ENCODE results near the gene DENND2D.
"Not testable (repeated sequence)": the region's sequence is repeated elsewhere in the genome, so short reads cannot be mapped to it uniquely, and the experiment has no call there.

The DENND2D gene

DNA sequence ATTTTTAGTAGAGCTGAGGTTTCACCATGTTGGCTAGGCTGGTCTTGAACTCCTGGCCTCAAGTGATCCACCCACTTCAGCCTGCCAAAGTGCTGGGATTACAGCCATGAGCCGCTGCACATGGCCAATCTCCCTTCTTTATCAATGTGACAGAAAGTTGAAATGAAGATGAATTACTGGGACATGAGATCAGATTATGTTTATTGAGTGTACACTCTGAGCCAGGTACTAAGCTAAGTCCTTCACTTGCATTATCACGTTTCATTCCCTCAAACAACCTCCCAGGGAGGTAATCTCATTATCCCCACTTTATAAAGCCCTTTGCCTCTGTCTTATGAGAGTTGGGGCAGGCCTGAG is 20.8 kb upstream of the DENND2D start:
- no peak for DNase-seq

GRCh38 chr1:111220302-111220890 is 19.9 kb upstream of the DENND2D start:
- no peak for DNase-seq

- DNase-seq = no peak
Measured at GRCh38 chr1:111219557-111220286, 19.3 kb upstream of the DENND2D start.

GRCh38 chr1:111218701-111219556 is 18.5 kb upstream of the DENND2D start:
- DNase-seq = no peak

- DNase-seq = no peak
Measured at GRCh38 chr1:111217183-111217910, 16.9 kb upstream of the DENND2D start.

DNA sequence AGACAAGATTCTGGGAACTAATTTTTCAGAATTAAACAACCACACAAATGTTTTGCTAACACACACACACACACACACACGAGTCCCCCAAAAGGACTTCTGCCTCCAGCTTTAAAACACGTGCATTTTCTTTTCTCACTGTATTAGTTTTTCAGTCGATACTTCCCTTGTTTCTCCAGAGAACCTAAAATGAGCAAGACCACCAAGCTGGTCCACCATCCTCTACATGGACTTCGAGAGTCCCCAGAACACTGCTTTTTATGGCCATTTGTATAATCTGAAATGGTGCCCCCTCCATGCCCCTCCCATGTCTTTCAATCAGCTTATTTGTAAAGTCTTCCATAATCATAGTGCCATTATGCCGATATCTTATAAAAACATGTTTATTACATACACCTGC is 16.3 kb upstream of the DENND2D start:
- no peak for DNase-seq

- not testable (repeated sequence) for DNase-seq
Measured at GRCh38 chr1:111215285-111215684, 14.8 kb upstream of the DENND2D start.

DNA sequence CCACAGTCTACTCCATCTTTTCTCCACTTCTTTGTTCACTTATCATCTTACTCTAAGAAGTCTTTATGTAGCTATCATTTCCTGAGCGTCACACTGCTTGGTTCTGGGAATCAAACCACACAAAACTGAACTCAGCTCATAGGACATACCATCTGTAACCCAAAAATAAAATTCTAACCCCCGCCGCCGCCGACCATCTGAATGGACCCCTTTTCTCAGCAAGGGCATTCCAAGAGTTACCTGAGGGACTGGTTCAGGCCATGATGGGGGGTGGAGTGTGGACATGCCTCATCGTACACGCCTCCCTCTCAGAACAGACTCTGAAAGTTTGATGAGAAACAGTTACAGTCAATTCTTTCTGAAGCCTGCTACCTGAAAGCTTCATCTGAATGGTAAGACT is 14.4 kb upstream of the DENND2D start:
- DNase-seq = no peak

- DNase-seq = no peak
Measured at GRCh38 chr1:111214074-111214801, 13.8 kb upstream of the DENND2D start.

DNA sequence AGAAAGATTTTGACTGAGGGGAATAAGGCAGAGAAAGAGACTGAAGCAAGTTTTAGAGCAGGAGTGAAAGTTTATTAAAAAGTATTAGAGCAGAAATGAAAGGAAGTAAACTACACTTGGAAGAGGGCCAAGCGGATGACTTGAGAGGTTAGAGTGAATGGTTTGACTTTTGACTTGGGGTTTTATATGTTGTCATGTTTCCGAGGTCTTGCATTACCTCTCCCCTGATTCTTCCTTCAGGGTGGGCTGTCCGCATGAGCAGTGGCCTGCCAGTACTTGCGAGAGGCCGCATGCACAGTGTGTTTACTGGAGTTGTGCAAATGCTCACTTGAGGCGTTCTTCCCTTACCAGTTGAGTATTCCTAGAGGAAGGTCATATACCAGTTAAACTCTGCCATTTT is 13.0 kb upstream of the DENND2D start:
- DNase-seq = no peak

DNA sequence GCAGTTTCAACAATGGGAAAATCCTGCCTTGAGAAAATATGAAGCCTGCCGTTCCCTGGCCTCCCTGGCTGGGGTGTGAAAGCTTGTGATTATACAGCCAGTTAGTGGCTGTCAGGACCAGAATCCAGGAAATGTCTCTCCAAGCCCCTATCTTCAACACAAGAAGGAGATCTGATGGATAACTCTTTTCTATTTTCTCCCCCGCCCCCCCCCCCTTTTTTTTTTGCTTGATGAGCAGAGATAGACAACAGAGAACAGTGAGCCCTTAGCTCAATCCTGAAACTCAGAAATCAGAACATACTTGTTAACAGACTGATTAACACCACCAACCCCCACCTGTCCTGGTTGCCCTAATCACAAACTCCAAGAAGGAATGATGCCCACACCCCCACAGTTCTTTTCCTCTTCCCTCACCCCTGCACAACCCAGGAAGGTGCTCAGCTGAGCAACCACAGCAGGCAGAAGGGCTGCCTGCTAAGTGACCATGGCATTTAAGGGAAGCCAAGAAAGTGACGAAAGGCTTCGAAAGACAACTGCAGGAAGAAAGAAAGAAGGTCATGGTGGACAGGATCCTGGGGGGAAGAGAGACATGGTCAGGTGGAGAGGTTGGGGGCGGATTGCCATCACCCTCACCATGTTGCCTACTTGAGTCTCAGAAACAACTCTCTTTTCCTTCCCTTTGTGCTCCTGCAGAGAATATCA is 12.3 kb upstream of the DENND2D start:
- no peak for DNase-seq

- no peak for DNase-seq
Measured at GRCh38 chr1:111211921-111212320, 11.5 kb upstream of the DENND2D start.

- no peak for DNase-seq
Measured at GRCh38 chr1:111209622-111210021, 9.2 kb upstream of the DENND2D start.

- no peak for DNase-seq
Measured at GRCh38 chr1:111208921-111209320, 8.5 kb upstream of the DENND2D start.

- peak; percentile 26 for DNase-seq
Measured at GRCh38 chr1:111205714-111206050, 5.2 kb upstream of the DENND2D start.

DNA sequence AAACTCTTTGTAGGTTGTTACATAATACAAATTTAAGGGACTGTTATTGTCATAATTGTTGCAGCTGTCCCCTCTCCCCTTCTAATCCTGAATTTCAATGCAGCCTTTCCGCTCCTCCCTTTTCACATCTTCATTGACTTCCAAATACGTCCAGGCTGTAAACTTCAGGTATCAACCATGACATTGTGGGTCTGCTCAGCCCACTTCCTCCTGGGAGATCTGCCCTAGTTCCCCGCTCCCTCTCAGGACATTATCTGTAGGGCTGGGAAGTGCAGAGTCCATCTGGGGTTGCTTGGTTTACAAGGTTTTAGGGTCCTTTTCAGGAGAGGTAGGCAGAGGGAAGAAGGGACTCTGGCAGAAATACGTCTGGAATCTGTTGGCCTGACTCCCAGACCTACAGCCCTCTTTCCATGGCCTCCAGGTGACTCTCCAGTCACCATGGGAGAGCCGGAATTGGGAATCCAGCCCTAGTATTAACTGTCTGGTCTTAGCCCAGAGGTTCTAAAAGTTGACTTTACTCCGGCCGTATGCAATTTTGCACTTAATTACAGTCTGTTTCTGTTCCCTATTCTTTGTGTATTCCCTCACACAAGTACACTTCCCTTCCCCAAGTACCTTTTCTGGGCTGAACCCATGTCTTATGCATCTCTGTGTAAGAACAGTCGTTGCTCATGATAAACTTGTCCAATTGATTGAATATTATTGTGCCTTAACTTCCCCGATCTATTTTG is 4.7 kb upstream of the DENND2D start:
- DNase-seq = no peak

DNA sequence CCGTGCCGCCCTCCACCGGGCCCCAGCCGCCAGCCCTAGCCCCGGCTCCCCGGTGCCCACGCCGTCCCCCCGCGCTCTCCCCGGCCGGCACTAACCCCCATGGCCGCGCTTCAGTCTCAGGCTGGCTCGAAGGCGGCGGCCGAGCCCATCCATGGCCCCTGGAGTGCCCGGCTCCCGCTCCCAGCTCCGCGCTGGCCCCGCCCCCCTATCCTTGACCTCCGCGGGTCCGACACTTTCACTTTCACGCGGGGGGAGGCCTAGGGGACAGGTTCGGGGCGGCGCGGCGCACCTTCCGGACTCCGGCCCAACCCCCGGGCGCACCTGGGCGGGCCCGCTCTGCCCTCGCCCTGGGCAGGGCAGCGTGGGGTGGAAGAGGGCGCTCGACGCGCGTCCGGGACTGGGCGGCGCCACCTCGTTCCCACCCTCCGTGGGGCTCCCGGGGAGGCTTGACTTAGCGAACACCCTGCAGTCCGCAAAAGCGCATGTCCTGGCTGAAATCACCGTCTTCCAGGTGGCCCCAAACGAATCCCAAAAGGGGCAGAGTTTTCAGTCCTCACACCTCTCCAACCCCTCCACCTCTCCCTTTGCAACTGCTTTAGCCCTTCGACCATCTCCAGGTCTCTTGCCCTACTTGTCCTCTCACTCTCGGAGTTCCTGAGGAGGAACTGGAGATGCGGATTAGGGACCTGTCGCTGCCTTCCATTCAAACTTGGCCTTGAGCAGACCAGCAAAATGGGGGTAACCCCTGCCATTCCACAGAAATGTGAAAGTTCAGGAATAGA is 3.9 kb upstream of the DENND2D start:
- DNase-seq = no peak

- peak; percentile 88 for DNase-seq
Measured at GRCh38 chr1:111203681-111204200, 3.3 kb upstream of the DENND2D start.

- peak; percentile 49 for DNase-seq
Measured at GRCh38 chr1:111202707-111203623, 2.5 kb upstream of the DENND2D start.
